GM12892 (cell line): ENCODE data around the gene CNGA3.

Experiments
- POLR2A ChIP-seq: IDR thresholded peaks from 2 replicates; pipeline ENCODE4 v1.6.1; 2011; ENCODE audit warnings: low read depth, low read length, control low read depth
- POLR2AphosphoS5 ChIP-seq: IDR thresholded peaks from 2 replicates; pipeline ENCODE4 v1.6.1; 2011; ENCODE audit warnings: low read depth, low read length, control low read depth

DNA sequence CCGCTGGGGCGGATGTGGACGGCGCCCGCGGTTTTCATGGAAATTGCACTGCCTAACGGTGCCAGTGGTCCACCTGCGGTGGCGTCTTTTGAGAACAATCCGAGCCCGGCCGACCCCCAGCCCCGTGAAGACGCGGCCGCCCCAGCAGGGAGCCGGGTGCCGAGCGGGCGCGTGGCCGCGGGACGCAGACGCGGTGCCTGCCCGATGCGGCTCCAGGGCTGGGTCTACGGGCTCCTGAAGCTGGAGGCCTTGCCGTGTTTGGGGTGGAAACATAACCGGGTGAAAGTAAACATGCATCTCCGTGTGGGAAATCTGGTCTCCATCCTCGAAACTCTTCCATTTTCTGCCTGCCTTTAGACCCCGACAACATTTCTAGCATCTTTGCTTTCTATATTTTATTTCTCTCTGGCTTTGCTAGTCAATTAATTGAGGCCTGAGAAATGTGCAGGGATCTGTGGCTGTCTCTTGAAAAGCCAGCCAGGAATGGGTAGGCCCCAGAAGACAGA lies 99.0 kb downstream of the CNGA3 start:
- TF ChIP-seq POLR2A, result no peak
- no peak for TF ChIP-seq POLR2AphosphoS5
